KMS-11 (cell line): ENCODE results near the gene RAB11A.

Experiments used
- H2AFZ ChIP-seq: fragments of 200-600 bp; sonication (generic); 2 replicates; pipeline ENCODE4 v1.6.1; 2016; ENCODE audit warnings: antibody characterized with exemption, mixed run types, low read depth
- H3K27ac ChIP-seq: fragments of 200-600 bp; sonication (generic); 2 replicates; pipeline ENCODE4 v1.6.1; 2016; ENCODE audit warnings: mild to moderate bottlenecking, mixed run types
- H3K27me3 ChIP-seq: fragments of 200-600 bp; sonication (generic); 2 replicates; pipeline ENCODE4 v1.6.1; 2017; ENCODE audit warnings: mild to moderate bottlenecking, low read depth, mixed run types, moderate library complexity; ENCODE audit not compliant: insufficient read depth
- H3K36me3 ChIP-seq: fragments of 200-600 bp; sonication (generic); 2 replicates; pipeline ENCODE4 v1.6.1; 2017; ENCODE audit warnings: mild to moderate bottlenecking, mixed run types; ENCODE audit not compliant: insufficient read depth
- H3K4me1 ChIP-seq: fragments of 200-600 bp; sonication (generic); 2 replicates; pipeline ENCODE4 v1.6.1; 2016; ENCODE audit warnings: mild to moderate bottlenecking, low read depth, mixed run types; ENCODE audit not compliant: poor library complexity, severe bottlenecking
- H3K4me2 ChIP-seq: fragments of 200-600 bp; sonication (generic); 2 replicates; pipeline ENCODE4 v1.7.0; 2016; ENCODE audit warnings: mild to moderate bottlenecking, mixed run types
- H3K4me3 ChIP-seq: fragments of 200-600 bp; sonication (generic); IDR thresholded peaks from 2 replicates; pipeline ENCODE4 v1.6.1; 2017; ENCODE audit warnings: low read depth, low read length, mixed read lengths; ENCODE audit not compliant: insufficient read depth
- H3K79me2 ChIP-seq: fragments of 200-600 bp; sonication (generic); 2 replicates; pipeline ENCODE4 v1.6.1; 2016; ENCODE audit warnings: low read depth, mixed run types; ENCODE audit not compliant: insufficient read depth
- H3K9ac ChIP-seq: fragments of 200-600 bp; sonication (generic); 2 replicates; pipeline ENCODE4 v1.6.1; 2016; ENCODE audit warnings: mild to moderate bottlenecking, mixed run types
- H4K20me1 ChIP-seq: fragments of 200-600 bp; sonication (generic); 2 replicates; pipeline ENCODE4 v1.6.1; 2016; ENCODE audit warnings: mild to moderate bottlenecking, mixed run types; ENCODE audit not compliant: insufficient read depth
- CTCF ChIP-seq: fragments of 200-600 bp; sonication (generic); conservative IDR thresholded peaks from 2 replicates; pipeline ENCODE4 v1.6.1; 2017; ENCODE audit warnings: low read depth, mild to moderate bottlenecking, antibody characterized with exemption, low read length, moderate library complexity, mixed read lengths

Gene RAB11A

DNA sequence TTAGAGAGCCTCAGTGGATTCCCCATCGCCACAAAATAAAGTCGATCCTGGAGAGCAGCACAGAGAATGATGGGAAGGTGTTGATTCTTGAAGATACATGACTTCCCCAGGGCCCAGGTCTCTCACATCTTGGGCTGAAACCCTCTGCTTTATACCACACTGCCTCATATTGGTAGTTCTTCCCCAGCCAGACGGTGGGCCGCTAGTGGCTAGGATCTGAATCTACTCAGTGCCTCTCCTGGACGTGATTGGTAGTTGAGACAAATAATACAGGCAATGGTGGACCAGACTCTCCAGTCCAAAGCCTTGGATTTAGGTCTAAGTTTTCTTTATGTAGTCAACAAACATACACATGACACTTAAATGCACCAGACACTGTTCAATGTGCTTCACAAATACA is 49.7 kb downstream of the RAB11A start:
- Histone ChIP-seq H3K27me3 (no peaks in the 10 kb centered on the region), H2AFZ (no peak overlapping the region), H3K36me3 (no peaks in the 10 kb centered on the region), H3K4me1 (peaks cover 54% of the 10 kb centered on the region), H4K20me1 (no peaks in the 10 kb centered on the region), H3K79me2 (no peaks in the 10 kb centered on the region), H3K27ac (no peak overlapping the region), H3K9ac (no peak overlapping the region), H3K4me2 (no peak overlapping the region), H3K4me3 (no peak overlapping the region)
- no peak for TF ChIP-seq CTCF

DNA sequence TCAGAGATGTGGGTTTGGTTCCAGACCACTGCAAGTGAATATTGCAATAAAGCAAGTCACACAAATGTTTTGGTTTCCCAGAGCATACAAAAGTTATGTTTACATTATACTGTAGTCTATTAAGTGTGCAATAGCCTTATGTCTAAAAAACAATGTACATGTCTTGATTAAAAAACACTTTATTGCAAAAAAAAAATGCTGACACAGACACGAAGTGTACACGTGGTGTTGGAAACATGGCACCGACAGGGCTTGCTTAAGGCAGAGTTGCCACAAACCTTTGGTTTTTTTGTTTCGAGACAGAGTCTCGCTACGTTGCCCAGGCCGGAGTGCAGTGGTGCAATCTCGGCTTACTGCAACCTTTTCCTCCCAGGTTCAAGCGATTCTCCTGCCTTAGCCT is 50.1 kb downstream of the RAB11A start:
- Histone ChIP-seq H3K4me2 (no peak overlapping the region), H3K27ac (no peak overlapping the region), H3K4me3 (no peak overlapping the region), H3K27me3 (no peaks in the 10 kb centered on the region), H2AFZ (no peak overlapping the region), H3K9ac (no peak overlapping the region), H3K4me1 (peaks cover 54% of the 10 kb centered on the region), H3K79me2 (no peaks in the 10 kb centered on the region), H3K36me3 (no peaks in the 10 kb centered on the region), H4K20me1 (no peaks in the 10 kb centered on the region)
- no peak for TF ChIP-seq CTCF

GRCh38 chr15:65920121-65920520 is 50.8 kb downstream of the RAB11A start:
- no peak for TF ChIP-seq CTCF
- Histone ChIP-seq H3K4me2 (0 out of 2 replicates have a peak overlapping the region, but pooled peaks have one; percentile 6), H3K4me3 (no peak overlapping the region), H3K79me2 (no peaks in the 10 kb centered on the region), H3K9ac (no peak overlapping the region), H2AFZ (no peak overlapping the region), H3K27me3 (no peaks in the 10 kb centered on the region), H4K20me1 (no peaks in the 10 kb centered on the region), H3K36me3 (no peaks in the 10 kb centered on the region), H3K4me1 (peaks cover 54% of the 10 kb centered on the region), H3K27ac (no peak overlapping the region)

- H3K4me2 ChIP-seq = no peak overlapping the region
These were observed 51.6 kb downstream of the RAB11A start for GRCh38 chr15:65920825-65921309.

More at GRCh38 chr15:65920825-65921309, 51.6 kb downstream of the RAB11A start:
- Histone ChIP-seq H3K36me3 (no peaks in the 10 kb centered on the region), H3K79me2 (no peaks in the 10 kb centered on the region), H2AFZ (no peak overlapping the region), H3K27ac (no peak overlapping the region), H3K4me1 (peaks cover 49% of the 10 kb centered on the region), H3K4me3 (no peak overlapping the region), H4K20me1 (no peaks in the 10 kb centered on the region), H3K27me3 (no peaks in the 10 kb centered on the region), H3K9ac (no peak overlapping the region)
- TF ChIP-seq CTCF = no peak
